NCI-H748 (cell line): Measurements from ENCODE around the gene SOX3.

Source experiments
- DNase-seq: peaks from one replicate; lab custom pipeline; 2025; ENCODE audit not compliant: unreplicated experiment; lab: John Stamatoyannopoulos, UW

Gene SOX3

DNA sequence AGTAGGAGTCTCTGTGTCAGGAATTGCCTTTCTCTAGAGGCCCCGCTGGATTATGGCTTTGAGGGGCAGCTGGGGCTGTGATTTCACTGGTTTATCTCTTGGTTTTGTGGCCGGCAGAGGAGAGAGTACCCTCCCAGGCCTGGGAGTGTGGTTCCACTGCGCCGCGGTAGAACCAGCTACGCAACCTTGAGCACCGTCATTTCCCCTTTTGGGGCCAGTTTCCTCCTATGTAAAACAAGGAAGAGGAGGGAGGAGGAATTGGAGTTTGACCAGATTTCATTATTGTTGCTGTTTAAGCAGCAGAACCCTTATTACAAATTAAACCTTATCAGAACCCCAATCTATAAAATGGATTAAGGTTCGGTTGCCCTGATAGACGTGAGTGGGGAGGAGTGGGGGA, 4.4 kb downstream of the SOX3 start:
- DNase-seq: no peak

- no peak for DNase-seq
Observed at GRCh38 chrX:140495739-140496138, 9.1 kb downstream of the SOX3 start.

- no peak for DNase-seq
Observed at GRCh38 chrX:140492066-140492994, 12.5 kb downstream of the SOX3 start.

GRCh38 chrX:140480765-140481164, 24.1 kb downstream of the SOX3 start:
- no peak for DNase-seq

DNA sequence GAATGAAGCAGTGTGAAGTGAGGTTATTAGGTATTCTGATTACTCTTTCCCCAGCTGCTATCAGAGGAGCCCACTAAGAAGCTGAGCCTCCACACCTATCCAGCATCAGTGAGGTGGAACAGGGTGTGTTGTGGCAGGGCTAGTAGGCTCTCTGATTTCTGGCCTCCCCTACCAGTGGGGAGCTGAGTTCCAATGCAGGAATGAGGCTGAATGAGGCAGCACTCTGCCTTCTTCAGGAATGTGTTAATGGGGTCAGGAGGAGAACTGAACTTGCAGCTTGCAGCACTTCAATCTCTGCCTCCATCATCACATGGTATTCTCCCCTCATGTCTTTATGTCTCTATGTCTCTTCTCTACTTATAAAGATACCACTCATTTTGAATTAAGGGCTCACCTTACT, 26.9 kb downstream of the SOX3 start:
- DNase-seq: no peak

DNA sequence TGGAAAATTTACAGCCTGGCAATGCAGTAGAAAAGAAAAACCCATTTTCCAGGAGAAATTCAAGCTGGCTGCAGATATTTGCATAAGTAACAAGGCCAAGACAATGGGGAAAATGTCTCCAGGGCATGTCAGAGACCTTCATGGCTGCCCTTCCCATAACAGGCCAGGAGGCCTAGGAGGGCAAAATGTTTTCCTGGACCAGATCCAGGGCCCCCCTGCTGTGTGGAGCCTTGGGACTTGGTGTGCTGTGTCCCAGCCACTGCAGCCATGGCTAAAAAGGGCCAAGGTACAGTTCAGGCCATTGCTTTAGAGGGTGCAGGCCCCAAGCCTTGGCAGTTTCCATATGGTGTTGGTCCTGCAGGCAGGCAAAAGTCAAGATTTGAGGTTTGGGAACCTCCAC, 29.8 kb downstream of the SOX3 start:
- DNase-seq: no peak

- no peak for DNase-seq
Observed at GRCh38 chrX:140467211-140467610, 37.7 kb downstream of the SOX3 start.
